HepG2 (cell line): ENCODE measurements around the gene PDE2A. TPM values are rescaled to one million over a fixed set of nuclear protein-coding genes. Genes with fewer than 3 reads are reported as not detected.

Experiments used
- CTCF ChIP-seq: sonication (generic); formaldehyde crosslinking; IDR thresholded peaks from 2 replicates; pipeline ENCODE4 v1.5.0; 2020; ENCODE audit warnings: mild to moderate bottlenecking, missing genetic modification reagents, moderate library complexity
- HDAC1 ChIP-seq: sonication (generic); formaldehyde crosslinking; IDR thresholded peaks from 2 replicates; pipeline ENCODE4 v1.5.1; 2020; ENCODE audit warnings: mild to moderate bottlenecking, missing genetic modification reagents
- HOXA3 ChIP-seq: sonication (generic); formaldehyde crosslinking; IDR thresholded peaks from 2 replicates; pipeline ENCODE4 v1.5.0; 2020; ENCODE audit warnings: missing genetic modification reagents
- MED13 ChIP-seq: sonication (generic); formaldehyde crosslinking; IDR thresholded peaks from 2 replicates; pipeline ENCODE4 v1.5.0; 2020; ENCODE audit warnings: missing genetic modification reagents
- MEIS1 ChIP-seq: sonication (generic); formaldehyde crosslinking; IDR thresholded peaks from 2 replicates; pipeline ENCODE4 v1.9.0; 2021; ENCODE audit warnings: mild to moderate bottlenecking, missing genetic modification reagents, moderate library complexity, borderline replicate concordance
- POLR2AphosphoS5 ChIP-seq: IDR thresholded peaks from 2 replicates; pipeline ENCODE4 v1.6.1; 2012; ENCODE audit warnings: low read depth, low read length
- RFXAP ChIP-seq: sonication (generic); formaldehyde crosslinking; IDR thresholded peaks from 2 replicates; pipeline ENCODE4 v1.4.0; 2020; ENCODE audit warnings: missing genetic modification reagents, borderline replicate concordance
- STAG1 ChIP-seq: sonication (generic); formaldehyde crosslinking; IDR thresholded peaks from 2 replicates; pipeline ENCODE4 v1.4.0; 2020; ENCODE audit warnings: missing genetic modification reagents
- TEAD2 ChIP-seq: sonication (generic); formaldehyde crosslinking; IDR thresholded peaks from 2 replicates; pipeline ENCODE4 v1.9.0; 2021; ENCODE audit warnings: missing genetic modification reagents
- ZBTB33 ChIP-seq: sonication (generic); formaldehyde crosslinking; IDR thresholded peaks from 2 replicates; pipeline ENCODE4 v1.4.0; 2020; ENCODE audit warnings: missing genetic modification reagents
- ZKSCAN1 ChIP-seq: fragments of 150-350 bp; IDR thresholded peaks from 2 replicates; pipeline ENCODE4 v1.6.1; 2014; ENCODE audit warnings: low read length
- ZNF136 ChIP-seq: sonication (generic); formaldehyde crosslinking; IDR thresholded peaks from 2 replicates; pipeline ENCODE4 v1.8.1; 2022; ENCODE audit warnings: low read depth, mild to moderate bottlenecking, moderate library complexity, missing genetic modification reagents
- ZNF335 ChIP-seq: sonication (generic); formaldehyde crosslinking; IDR thresholded peaks from 2 replicates; pipeline ENCODE4 v1.4.0; 2020; ENCODE audit warnings: missing genetic modification reagents
- ZNF761 ChIP-seq: sonication (generic); formaldehyde crosslinking; conservative IDR thresholded peaks from 2 replicates; pipeline ENCODE4 v1.4.0; 2020; ENCODE audit warnings: mild to moderate bottlenecking, missing genetic modification reagents
- ZNF768 ChIP-seq: sonication (generic); formaldehyde crosslinking; IDR thresholded peaks from 2 replicates; pipeline ENCODE4 v1.4.0; 2020; ENCODE audit warnings: missing genetic modification reagents
- polyA plus RNA-seq, 8 experiments: library from polyadenylated mRNA; depleted of rRNA in 3 of 8; stranded (reverse) in 7 of 8; unstranded in 1 of 8; fragments of >200 nt; fragmentation: Illumina TruSeq in 4 of 8; extraction: Trizol in 4 of 8; gene quantifications; 2 replicates each; pipeline versions ENCODE4 v1.2.1 to v1.2.3, GENCODE V29; 2011 to 2016; ENCODE audit warnings: low read depth in 4 of 8, missing spikeins in 1 of 8, mixed read lengths in 1 of 8; ENCODE audit not compliant: insufficient read depth in 1 of 8
- total RNA-seq, 5 experiments: library from RNA; depleted of rRNA; stranded (reverse); fragments of >200 nt; fragmentation: Illumina TruSeq; extraction: Trizol; gene quantifications; 2 replicates each; pipeline ENCODE4 v1.2.3, GENCODE V29; 2016; ENCODE audit warnings: low read depth in 1 of 5
- TF ChIP-seq, protein P1 (sequence below): sonication (generic); formaldehyde crosslinking; IDR thresholded peaks from 2 replicates; pipeline ENCODE4 v1.4.0; 2020; ENCODE audit warnings: mild to moderate bottlenecking, low read depth, missing genetic modification reagents

Gene PDE2A
- total and polyA plus RNA-seq, 2 of the 13 experiments (the other 11 are each of a cell fraction or from before 2014, with no cell fraction given) = 3.1 TPM; not detected in 1

DNA sequence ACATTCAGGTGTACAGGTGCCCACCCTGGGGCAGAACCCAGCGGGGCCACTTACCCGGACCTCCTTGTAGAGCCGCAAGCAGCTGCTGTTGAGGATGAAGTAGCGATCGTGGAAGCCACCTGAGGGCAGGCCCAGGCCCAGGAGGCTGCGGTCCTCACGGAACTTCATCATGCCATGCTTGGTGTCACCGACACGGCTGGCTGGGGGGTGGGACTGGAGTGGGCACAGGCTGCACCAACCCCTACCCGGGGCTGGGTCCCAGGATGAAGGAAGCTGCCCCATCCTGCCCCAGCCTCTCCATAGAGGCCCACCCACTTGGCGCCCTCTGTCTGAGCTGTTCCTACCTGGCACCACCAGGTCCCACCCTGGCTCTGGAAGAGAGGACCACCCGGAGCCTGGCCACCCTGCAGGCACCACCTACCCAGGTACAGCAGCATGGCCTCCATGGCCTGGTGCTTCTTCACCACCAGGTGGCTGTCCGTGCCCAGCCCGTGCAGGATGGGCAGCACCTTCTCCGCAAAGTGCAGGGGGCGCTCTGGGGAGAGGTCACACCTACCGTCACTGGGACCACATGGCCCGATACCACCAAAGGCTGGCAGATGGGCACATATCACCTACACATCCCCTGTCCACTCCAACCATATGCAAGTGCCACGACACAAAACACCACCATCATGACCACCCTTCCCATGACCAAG is 19.2 kb upstream of the PDE2A start (continued):
- TF ChIP-seq ZBTB33 (CRISPR knock-in tag) (peak; percentile 98), ZNF761 (no peak), CTCF (CRISPR knock-in tag) (peak; percentile 42), HOXA3 (CRISPR knock-in tag) (no peak), TEAD2 (CRISPR knock-in tag) (no peak), ZNF768 (CRISPR knock-in tag) (no peak), HDAC1 (CRISPR knock-in tag) (no peak), ZNF136 (CRISPR knock-in tag) (no peak), MEIS1 (CRISPR knock-in tag) (no peak), STAG1 (CRISPR knock-in tag) (peak; percentile 47), ZKSCAN1 (no peak), ZNF335 (CRISPR knock-in tag) (no peak), POLR2AphosphoS5 (no peak), RFXAP (no peak), MED13 (CRISPR knock-in tag) (no peak)
- TF ChIP-seq, protein P1, sequence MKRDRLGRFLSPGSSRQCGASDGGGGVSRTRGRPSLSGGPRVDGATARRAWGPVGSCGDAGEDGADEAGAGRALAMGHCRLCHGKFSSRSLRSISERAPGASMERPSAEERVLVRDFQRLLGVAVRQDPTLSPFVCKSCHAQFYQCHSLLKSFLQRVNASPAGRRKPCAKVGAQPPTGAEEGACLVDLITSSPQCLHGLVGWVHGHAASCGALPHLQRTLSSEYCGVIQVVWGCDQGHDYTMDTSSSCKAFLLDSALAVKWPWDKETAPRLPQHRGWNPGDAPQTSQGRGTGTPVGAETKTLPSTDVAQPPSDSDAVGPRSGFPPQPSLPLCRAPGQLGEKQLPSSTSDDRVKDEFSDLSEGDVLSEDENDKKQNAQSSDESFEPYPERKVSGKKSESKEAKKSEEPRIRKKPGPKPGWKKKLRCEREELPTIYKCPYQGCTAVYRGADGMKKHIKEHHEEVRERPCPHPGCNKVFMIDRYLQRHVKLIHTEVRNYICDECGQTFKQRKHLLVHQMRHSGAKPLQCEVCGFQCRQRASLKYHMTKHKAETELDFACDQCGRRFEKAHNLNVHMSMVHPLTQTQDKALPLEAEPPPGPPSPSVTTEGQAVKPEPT (CRISPR knock-in tag) = no peak
- TF ChIP-seq, all 625 proteins: peak for 4
